ENCODE results near the gene TELO2.

TELO2 gene

GRCh38 chr16:1498899-1499676, 5.9 kb downstream of the TELO2 start:
- DNase-seq = no peak

GRCh38 chr16:1499756-1500464, 6.8 kb downstream of the TELO2 start:
- DNase-seq = no peak

GRCh38 chr16:1500465-1501150, 7.4 kb downstream of the TELO2 start:
- no peak for DNase-seq

GRCh38 chr16:1501630-1502029, 8.5 kb downstream of the TELO2 start:
- no peak for DNase-seq

- no peak for DNase-seq
Observed at GRCh38 chr16:1502092-1503004, 9.2 kb downstream of the TELO2 start.

- DNase-seq = no peak
Observed at GRCh38 chr16:1503110-1503955, 10.2 kb downstream of the TELO2 start.

GRCh38 chr16:1505073-1505844, 12.1 kb downstream of the TELO2 start:
- no peak for DNase-seq

- DNase-seq = no peak
Observed at GRCh38 chr16:1505912-1506311, 12.8 kb downstream of the TELO2 start.

- no peak for DNase-seq
Observed at GRCh38 chr16:1506494-1507213, 13.5 kb downstream of the TELO2 start.

GRCh38 chr16:1508494-1509187, 15.5 kb downstream of the TELO2 start:
- DNase-seq = no peak

- DNase-seq = no peak
Observed at GRCh38 chr16:1509307-1510221, 16.4 kb downstream of the TELO2 start.

GRCh38 chr16:1510272-1510671, 17.1 kb downstream of the TELO2 start:
- DNase-seq = no peak

- no peak for DNase-seq
Observed at GRCh38 chr16:1510941-1511351, 17.8 kb downstream of the TELO2 start.

GRCh38 chr16:1511662-1512569, 18.8 kb downstream of the TELO2 start:
- no peak for DNase-seq

GRCh38 chr16:1512774-1513173, 19.6 kb downstream of the TELO2 start:
- no peak for DNase-seq

- DNase-seq = no peak
Observed at GRCh38 chr16:1514507-1514906, 21.3 kb downstream of the TELO2 start.

GRCh38 chr16:1518626-1519135, 25.5 kb downstream of the TELO2 start:
- no peak for DNase-seq

Data from fibroblast of skin of scalp (primary cell).